K562 (cell line): ENCODE results near the gene FOXP3. TPM values are rescaled to one million over a fixed set of nuclear protein-coding genes. Genes with fewer than 3 reads are reported as not detected.

ENCODE experiments used
- ATF4 ChIP-seq: fragments of 450-650 bp; formaldehyde crosslinking; IDR thresholded peaks from 2 replicates; pipeline ENCODE4 v1.4.0; 2022; ENCODE audit warnings: mild to moderate bottlenecking, moderate library complexity
- DNMT1 ChIP-seq: fragments of 450-650 bp; IDR thresholded peaks from 2 replicates; pipeline ENCODE4 v1.6.1; 2016; ENCODE audit warnings: antibody characterized with exemption, mild to moderate bottlenecking
- HIVEP1 ChIP-seq: fragments of 250-450 bp; sonication (Bioruptor Pico); IDR thresholded peaks from 2 replicates; pipeline ENCODE4 v1.4.0; 2020; ENCODE audit warnings: mild to moderate bottlenecking
- LARP7 ChIP-seq: fragments of 450-650 bp; IDR thresholded peaks from 2 replicates; pipeline ENCODE4 v1.6.1; 2016
- NFIX ChIP-seq: fragments of 250-450 bp; sonication (Bioruptor Pico); IDR thresholded peaks from 2 replicates; pipeline ENCODE4 v1.4.0; 2020; ENCODE audit warnings: low read depth, mild to moderate bottlenecking, moderate library complexity
- NR4A1 ChIP-seq, 2 experiments: fragments of 250-450 bp in 1 of 2; fragments of 450-650 bp in 1 of 2; sonication (Bioruptor Pico) in 1 of 2; IDR thresholded peaks; 2 replicates each; pipeline versions ENCODE4 v1.4.0 to v1.6.1; 2016 to 2020; ENCODE audit warnings: mild to moderate bottlenecking in 2 of 2, missing compliant biosample characterization in 1 of 2, missing genetic modification characterization in 1 of 2, moderate library complexity in 1 of 2
- RREB1 ChIP-seq: fragments of 250-450 bp; sonication (Bioruptor Pico); IDR thresholded peaks from 2 replicates; pipeline ENCODE4 v1.4.0; 2020
- SREBF2 ChIP-seq: sonication (generic); formaldehyde crosslinking; IDR thresholded peaks from 2 replicates; pipeline ENCODE4 v1.4.0; 2020; ENCODE audit warnings: mild to moderate bottlenecking, missing genetic modification reagents
- SRSF3 ChIP-seq: fragments of 200-400 bp; formaldehyde crosslinking; IDR thresholded peaks from 2 replicates; pipeline ENCODE4 v1.6.1; 2016; ENCODE audit warnings: mild to moderate bottlenecking, low read length, moderate library complexity; ENCODE audit not compliant: insufficient read depth
- ZZZ3 ChIP-seq: fragments of 450-650 bp; IDR thresholded peaks from 2 replicates; pipeline ENCODE4 v1.6.1; 2016; ENCODE audit warnings: antibody characterized with exemption, mild to moderate bottlenecking, moderate library complexity
- polyA plus RNA-seq, 8 experiments: library from polyadenylated mRNA; depleted of rRNA in 4 of 8; stranded (reverse) in 5 of 8; unstranded in 3 of 8; fragments of >200 nt; fragmentation: Nextera tagmentation in 2 of 8; fragmentation: Illumina TruSeq in 1 of 8; extraction: Ambion mirVana in 2 of 8; extraction: Trizol in 1 of 8; gene quantifications; 2 replicates each; pipeline versions ENCODE4 v1.2.1 to v1.2.3, GENCODE V29; 2011 to 2014; ENCODE audit warnings: inconsistent platforms in 1 of 8, missing spikeins in 1 of 8
- total RNA-seq, 7 experiments: library from RNA; depleted of rRNA in 6 of 7; stranded (reverse); fragments of >200 nt in 6 of 7; fragmentation: Illumina TruSeq in 2 of 7; extraction: Trizol in 2 of 7; gene quantifications; 2 replicates each; pipeline versions ENCODE4 v1.2.1 to v1.2.3, GENCODE V29; 2011 to 2021; ENCODE audit warnings: low replicate concordance in 1 of 7
- TF ChIP-seq, protein P1 (sequence below), 2 experiments: fragments of 200-800 bp in 1 of 2; sonication (Bioruptor generic) in 1 of 2; sonication (generic) in 1 of 2; formaldehyde crosslinking in 1 of 2; IDR thresholded peaks in 1 of 2; conservative IDR thresholded peaks in 1 of 2; 2 replicates each; pipeline versions ENCODE4 v1.5.0 to v1.6.1; 2016 to 2020; ENCODE audit warnings: missing compliant biosample characterization in 1 of 2, missing genetic modification characterization in 1 of 2, missing genetic modification reagents in 1 of 2

The FOXP3 gene
- total and polyA plus RNA-seq, 9 of the 15 experiments (the other 6 are each of a cell fraction or from before 2014, with no cell fraction given): 0.04 to 0.24 (median 0.07) TPM; not detected in 4

DNA sequence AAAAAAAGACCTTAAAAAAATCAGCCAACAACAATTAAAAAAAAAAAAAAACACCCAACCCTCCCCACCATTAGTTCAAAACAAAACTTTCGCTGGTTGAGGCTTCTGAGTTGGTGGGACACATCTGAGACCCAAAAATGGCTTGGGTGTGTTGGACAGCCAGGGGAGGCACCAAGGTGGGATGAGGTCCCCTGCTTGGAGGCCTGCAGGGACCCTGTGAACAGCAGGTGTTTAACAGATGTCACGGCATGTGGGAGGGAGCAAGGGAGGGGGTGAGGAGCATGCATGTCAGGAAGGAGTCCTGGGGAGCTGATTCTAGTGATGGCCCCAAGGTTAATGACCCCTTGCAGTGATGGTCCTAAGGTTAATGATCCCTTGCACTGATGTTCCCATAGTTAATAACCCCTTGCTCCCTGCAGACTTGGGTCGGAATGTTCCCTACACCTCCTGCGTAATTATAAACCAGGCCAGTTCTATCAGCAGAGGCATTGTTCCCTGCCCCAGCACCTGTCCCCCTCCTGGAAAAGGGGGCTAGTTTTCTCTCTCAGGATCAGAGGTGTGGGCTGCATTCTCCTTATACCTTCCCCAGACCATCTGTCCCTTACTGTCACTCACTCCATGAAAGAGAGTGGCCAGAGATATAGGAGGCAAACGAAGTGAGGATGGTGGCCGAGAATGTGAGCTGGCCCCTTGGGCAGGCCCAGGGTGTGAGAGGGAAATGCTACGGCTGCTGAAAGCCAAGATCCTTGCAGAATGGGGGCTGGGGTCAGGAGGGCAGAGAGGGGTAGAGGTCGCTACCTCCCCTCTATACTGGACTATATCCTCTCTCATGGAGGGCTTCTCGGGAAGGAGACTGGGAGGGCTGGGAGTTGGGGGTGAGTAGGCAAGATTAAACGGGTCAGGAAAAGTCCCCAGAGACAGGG lies 2.3 kb upstream of the FOXP3 start (continued):
- TF ChIP-seq SREBF2 (CRISPR knock-in tag) (no peak), RREB1 (CRISPR knock-in tag) (no peak), NR4A1 (CRISPR knock-in tag; IDR thresholded peaks at IDR 0.05) (no peak), NR4A1 (tag; IDR thresholded peaks at IDR 0.05) (no peak), SRSF3 (no peak), ATF4 (CRISPR knock-in tag) (no peak), HIVEP1 (CRISPR knock-in tag) (no peak), NFIX (no peak), DNMT1 (no peak), ZZZ3 (no peak), LARP7 (no peak)
- TF ChIP-seq, protein P1, sequence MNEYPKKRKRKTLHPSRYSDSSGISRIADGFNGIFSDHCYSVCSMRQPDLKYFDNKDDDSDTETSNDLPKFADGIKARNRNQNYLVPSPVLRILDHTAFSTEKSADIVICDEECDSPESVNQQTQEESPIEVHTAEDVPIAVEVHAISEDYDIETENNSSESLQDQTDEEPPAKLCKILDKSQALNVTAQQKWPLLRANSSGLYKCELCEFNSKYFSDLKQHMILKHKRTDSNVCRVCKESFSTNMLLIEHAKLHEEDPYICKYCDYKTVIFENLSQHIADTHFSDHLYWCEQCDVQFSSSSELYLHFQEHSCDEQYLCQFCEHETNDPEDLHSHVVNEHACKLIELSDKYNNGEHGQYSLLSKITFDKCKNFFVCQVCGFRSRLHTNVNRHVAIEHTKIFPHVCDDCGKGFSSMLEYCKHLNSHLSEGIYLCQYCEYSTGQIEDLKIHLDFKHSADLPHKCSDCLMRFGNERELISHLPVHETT (CRISPR knock-in tag; conservative IDR thresholded peaks at IDR 0.05 in 1 of 2, IDR thresholded peaks at IDR 0.05 in 1 of 2): no peak
